H1 (cell line): ENCODE results near the gene CFAP65. TPM values are rescaled to one million over a fixed set of nuclear protein-coding genes. Genes with fewer than 3 reads are reported as not detected.

ENCODE experiments used
- CTCF ChIA-PET: fragments of 300-600 bp; sonication (Branson Sonifier 250); formaldehyde crosslinking; loops from one replicate; lab custom pipeline; 2021; ENCODE audit not compliant: partially characterized antibody; lab: Charles Lee
- POLR2A ChIA-PET: fragments of 300-600 bp; sonication (Branson Sonifier 250); formaldehyde crosslinking; loops from one replicate; lab custom pipeline; 2021; ENCODE audit warnings: inconsistent platforms; ENCODE audit not compliant: partially characterized antibody; lab: Charles Lee
- DNase-seq, 2 experiments: peaks; one replicate each; pipeline versions ENCODE4 v3.0.0 to v3.0.0-alpha.2; 2010 to 2022; ENCODE audit warnings: low spot score in 2 of 2, low read depth in 1 of 2, mixed read lengths in 1 of 2
- FAIRE-seq: peaks from 2 replicates; lab custom pipeline; 2011; peaks lifted over from hg19 to GRCh38; lab: Jason Lieb, UNC
- H2AFZ ChIP-seq: 2 replicates; pipeline ENCODE4 v1.8.1; 2012; ENCODE audit warnings: low read length, inconsistent platforms
- H2AK5ac ChIP-seq: 2 replicates; pipeline ENCODE4 v1.6.1; 2013; ENCODE audit warnings: low read depth, low read length
- H2BK120ac ChIP-seq: replicated peaks from 2 replicates; pipeline ENCODE3; 2013; ENCODE audit warnings: low read depth, low read length, inconsistent platforms
- H2BK12ac ChIP-seq: 2 replicates; pipeline ENCODE4 v1.6.1; 2013; ENCODE audit warnings: low read depth, low read length
- H2BK15ac ChIP-seq: 2 replicates; pipeline ENCODE4 v1.6.1; 2013; ENCODE audit warnings: low read length
- H2BK20ac ChIP-seq: 2 replicates; pipeline ENCODE4 v1.6.1; 2013; ENCODE audit warnings: low read length
- H2BK5ac ChIP-seq: 2 replicates; pipeline ENCODE4 v1.6.1; 2013; ENCODE audit warnings: low read depth, low read length
- H3K14ac ChIP-seq: 2 replicates; pipeline ENCODE4 v1.6.1; 2013; ENCODE audit warnings: inconsistent platforms; ENCODE audit not compliant: insufficient read length
- H3K18ac ChIP-seq: 2 replicates; pipeline ENCODE4 v1.6.1; 2013; ENCODE audit warnings: low read length; ENCODE audit errors: extremely low read depth
- H3K23ac ChIP-seq: 2 replicates; pipeline ENCODE4 v1.6.1; 2013; ENCODE audit warnings: inconsistent platforms; ENCODE audit not compliant: insufficient read length
- H3K23me2 ChIP-seq: 2 replicates; pipeline ENCODE4 v1.6.1; 2013; ENCODE audit warnings: low read depth, low read length
- H3K27ac ChIP-seq: 2 replicates; pipeline ENCODE4 v1.6.1; 2011; ENCODE audit warnings: low read depth, low read length, inconsistent platforms
- H3K27me3 ChIP-seq, 4 experiments: replicated peaks in 1 of 4; 1 replicate in 1 of 4; 2 replicates in 3 of 4; pipeline versions ENCODE4 v1.6.1 to v1.8.1; 2011 to 2013; ENCODE audit warnings: low read length in 3 of 4, mild to moderate bottlenecking in 3 of 4, inconsistent platforms in 2 of 4, mixed read lengths in 2 of 4, moderate library complexity in 1 of 4; ENCODE audit not compliant: control insufficient read depth in 3 of 4, insufficient read depth in 3 of 4; ENCODE audit errors: extremely low read depth in 1 of 4
- H3K36me3 ChIP-seq, 4 experiments: 2 replicates each; pipeline versions ENCODE4 v1.6.1 to v1.8.1; 2011 to 2013; ENCODE audit warnings: mild to moderate bottlenecking in 4 of 4, low read length in 3 of 4, moderate library complexity in 2 of 4, control low read depth in 1 of 4, inconsistent platforms in 1 of 4; ENCODE audit not compliant: insufficient read depth in 4 of 4, control insufficient read depth in 2 of 4
- H3K4ac ChIP-seq: replicated peaks from 2 replicates; pipeline ENCODE3; 2013; ENCODE audit warnings: low read length, low read depth, mixed read lengths, inconsistent platforms; ENCODE audit not compliant: insufficient read length
- H3K4me1 ChIP-seq, 4 experiments: replicated peaks in 1 of 4; 1 replicate in 1 of 4; 2 replicates in 3 of 4; pipeline versions ENCODE4 v1.6.1 to v1.8.1; 2011 to 2013; ENCODE audit warnings: low read length in 3 of 4, inconsistent platforms in 2 of 4, mixed read lengths in 1 of 4; ENCODE audit not compliant: insufficient read depth in 4 of 4, control insufficient read depth in 3 of 4
- H3K4me2 ChIP-seq, 2 experiments: 2 replicates each; pipeline versions ENCODE4 v1.6.1 to v1.8.1; 2011 to 2013; ENCODE audit warnings: low read depth in 2 of 2, low read length in 2 of 2, control low read depth in 1 of 2, inconsistent platforms in 1 of 2, mild to moderate bottlenecking in 1 of 2; ENCODE audit not compliant: insufficient read depth in 1 of 2
- H3K4me3 ChIP-seq, 4 experiments: fragments of 200-600, 300-600 bp in 1 of 4; sonication (generic), shearing (Covaris generic), sonication (Bioruptor Twin) in 1 of 4; 2 replicates each; pipeline versions ENCODE4 v1.5.1 to v1.8.1; 2011 to 2016; ENCODE audit warnings: low read length in 4 of 4, low read depth in 3 of 4, control low read depth in 2 of 4, inconsistent platforms in 2 of 4, mild to moderate bottlenecking in 2 of 4, mixed read lengths in 1 of 4, moderate library complexity in 1 of 4; ENCODE audit not compliant: insufficient read depth in 2 of 4; ENCODE audit errors: extremely low read depth in 1 of 4
- H3K56ac ChIP-seq: replicated peaks from 2 replicates; pipeline ENCODE3; 2013; ENCODE audit warnings: low read depth, mild to moderate bottlenecking, mixed read lengths, low read length, inconsistent platforms; ENCODE audit not compliant: insufficient read length
- H3K79me1 ChIP-seq: 2 replicates; pipeline ENCODE4 v1.6.1; 2013; ENCODE audit warnings: low read depth, low read length, control low read depth
- H3K79me2 ChIP-seq, 2 experiments: 2 replicates each; pipeline versions ENCODE4 v1.6.1 to v1.8.1; 2012 to 2013; ENCODE audit warnings: low read length in 2 of 2, mild to moderate bottlenecking in 2 of 2, inconsistent platforms in 1 of 2; ENCODE audit not compliant: insufficient read depth in 2 of 2, control insufficient read depth in 1 of 2
- H3K9ac ChIP-seq, 4 experiments: replicated peaks in 1 of 4; 1 replicate in 1 of 4; 2 replicates in 3 of 4; pipeline versions ENCODE4 v1.6.1 to v1.8.1; 2011 to 2013; ENCODE audit warnings: low read depth in 3 of 4, low read length in 3 of 4, control low read depth in 2 of 4, mild to moderate bottlenecking in 2 of 4, moderate library complexity in 2 of 4, inconsistent platforms in 1 of 4; ENCODE audit errors: extremely low read depth in 1 of 4
- H3K9me3 ChIP-seq, 2 experiments: 2 replicates each; pipeline versions ENCODE4 v1.6.1 to v1.8.1; 2012 to 2013; ENCODE audit warnings: mild to moderate bottlenecking in 2 of 2, moderate library complexity in 2 of 2, control low read depth in 1 of 2, inconsistent platforms in 1 of 2, low read depth in 1 of 2, low read length in 1 of 2, mixed read lengths in 1 of 2; ENCODE audit not compliant: insufficient read depth in 2 of 2
- H4K20me1 ChIP-seq, 2 experiments: replicated peaks in 1 of 2; 2 replicates each; pipeline versions ENCODE3 to v1.8.1; 2011 to 2013; ENCODE audit warnings: inconsistent platforms in 2 of 2, low read length in 2 of 2, mild to moderate bottlenecking in 1 of 2; ENCODE audit not compliant: insufficient read depth in 2 of 2, control insufficient read depth in 1 of 2
- H4K5ac ChIP-seq: 2 replicates; pipeline ENCODE4 v1.6.1; 2013; ENCODE audit warnings: low read length, low read depth, mixed read lengths, inconsistent platforms; ENCODE audit not compliant: insufficient read length
- H4K8ac ChIP-seq: 2 replicates; pipeline ENCODE4 v1.8.0; 2013; ENCODE audit warnings: mild to moderate bottlenecking, moderate library complexity, low read length, inconsistent platforms; ENCODE audit not compliant: insufficient read depth; ENCODE audit errors: extremely low read depth
- H4K91ac ChIP-seq: replicated peaks from 2 replicates; pipeline ENCODE3; 2013; ENCODE audit warnings: low read length, mixed read lengths, inconsistent platforms; ENCODE audit not compliant: insufficient read length
- ATF2 ChIP-seq: IDR thresholded peaks from 2 replicates; pipeline ENCODE4 v1.6.1; 2012; ENCODE audit warnings: low read length, inconsistent platforms
- CBX5 ChIP-seq: fragments of 300-800, 300-1000 bp; sonication (generic); IDR thresholded peaks from 2 replicates; pipeline ENCODE4 v1.7.1; 2016; ENCODE audit warnings: antibody characterized with exemption, low read length, low read depth
- CTCF ChIP-seq, 3 experiments: IDR thresholded peaks; 1 replicate in 2 of 3; 2 replicates in 1 of 3; pipeline versions ENCODE4 v1.5.1 to v1.6.1; 2011; ENCODE audit warnings: low read length in 3 of 3, mild to moderate bottlenecking in 3 of 3, inconsistent platforms in 2 of 3, low read depth in 1 of 3, moderate library complexity in 1 of 3; ENCODE audit not compliant: insufficient read depth in 1 of 3; ENCODE audit errors: control extremely low read depth in 1 of 3
- HDAC2 ChIP-seq, 2 experiments: fragments of 300-600 bp in 1 of 2; sonication (generic) in 1 of 2; IDR thresholded peaks; 2 replicates each; pipeline ENCODE4 v1.6.1; 2011 to 2012; ENCODE audit warnings: low read depth in 2 of 2, low read length in 2 of 2, mild to moderate bottlenecking in 2 of 2, moderate library complexity in 2 of 2, borderline replicate concordance in 1 of 2, inconsistent platforms in 1 of 2
- KDM1A ChIP-seq: fragments of 200-600, 300-600 bp; sonication (generic); IDR thresholded peaks from 2 replicates; pipeline ENCODE4 v1.7.1; 2016; ENCODE audit warnings: mild to moderate bottlenecking, low read length, borderline replicate concordance
- RBBP5 ChIP-seq: IDR thresholded peaks from 2 replicates; pipeline ENCODE4 v1.7.1; 2012; ENCODE audit warnings: low read depth, mild to moderate bottlenecking, inconsistent platforms, low read length, moderate library complexity, borderline replicate concordance
- SP2 ChIP-seq: IDR thresholded peaks from 2 replicates; pipeline ENCODE4 v1.6.1; 2012; ENCODE audit warnings: mild to moderate bottlenecking, low read length, inconsistent platforms
- SUZ12 ChIP-seq: fragments of 200-600 bp; sonication (generic); IDR thresholded peaks from 2 replicates; pipeline ENCODE4 v1.6.1; 2012; ENCODE audit warnings: mild to moderate bottlenecking, inconsistent platforms, low read length, moderate library complexity, mixed read lengths
- TCF12 ChIP-seq: IDR thresholded peaks from 2 replicates; pipeline ENCODE4 v1.6.1; 2011; ENCODE audit warnings: low read depth, mild to moderate bottlenecking, low read length
- WGBS, 2 experiments: shearing (Covaris generic) in 1 of 2; methylation state at CpG; one replicate each; pipeline versions ENCODE4 v1.1.6 to v1.1.7; 2013 to 2015; ENCODE audit warnings: low lambda C conversion rate in 2 of 2, mixed read lengths in 2 of 2, inconsistent platforms in 1 of 2, low coverage in 1 of 2, missing lambda C conversion rate in 1 of 2; ENCODE audit not compliant: insufficient replicate concordance in 2 of 2, insufficient coverage in 1 of 2, insufficient read length in 1 of 2; ENCODE audit errors: extremely low coverage in 1 of 2, missing lambda C conversion rate in 1 of 2; 5-methylcytosine and 5-hydroxymethylcytosine counted together
- polyA plus RNA-seq, 7 experiments: library from polyadenylated mRNA; depleted of rRNA in 3 of 7; stranded (reverse) in 5 of 7; unstranded in 2 of 7; fragments of >200 nt in 5 of 7; fragments of 200-250 nt in 2 of 7; gene quantifications; 1 replicate in 5 of 7; 2 replicates in 1 of 7; 4 replicates in 1 of 7; pipeline versions ENCODE4 v1.2.1 to v1.2.3, GENCODE V29; 2011 to 2013; ENCODE audit warnings: missing spikeins in 2 of 7, mixed read lengths in 2 of 7
- total RNA-seq: library from RNA; stranded (reverse); fragmentation: NEBNext Ultra II Directional; extraction: Animal tissue kit (Norgen Biotek cat#: 25700); gene quantifications from 2 replicates; pipeline ENCODE4 v1.2.1, GENCODE V29; 2021

The CFAP65 gene
- total and polyA plus RNA-seq, 2 of the 8 experiments (the other 6 are each of a cell fraction or from before 2014, with no cell fraction given): 0.19 to 0.45 TPM

GRCh38 chr2:219035942-219036341, 5.4 kb downstream of the CFAP65 start:
- Histone ChIP-seq H3K4ac (no peak overlapping the region), H2BK12ac (no peak overlapping the region), H3K79me2 (no peaks in the 10 kb centered on the region), H3K23ac (no peak overlapping the region), H4K5ac (no peak overlapping the region), H3K27me3 (peaks cover 0 to 5% (median 0%) of the 10 kb centered on the region in 4 experiments; a peak in 1 of 7 replicates), H3K4me2 (no peak overlapping the region), H3K4me1 (no peaks in the 10 kb centered on the region), H2AFZ (no peak overlapping the region), H3K23me2 (no peaks in the 10 kb centered on the region), H2BK120ac (no peak overlapping the region), H4K8ac (peak overlapping the region; percentile 59; the same call in 1 of the 2 replicates), H4K20me1 (no peaks in the 10 kb centered on the region), H3K36me3 (no peaks in the 10 kb centered on the region), H3K27ac (no peak overlapping the region), H3K9ac (no peak overlapping the region), H2AK5ac (no peak overlapping the region), H3K18ac (no peak overlapping the region), H2BK15ac (no peak overlapping the region), H3K79me1 (no peaks in the 10 kb centered on the region), H3K56ac (no peak overlapping the region), H3K4me3 (no peak overlapping the region), H3K14ac (no peak overlapping the region), H4K91ac (no peak overlapping the region), H2BK20ac (no peak overlapping the region), H2BK5ac (no peak overlapping the region), H3K9me3 (no peaks in the 10 kb centered on the region)
- DNase-seq: no peak
- FAIRE-seq: no peak
- POLR2A ChIA-PET: no interaction called here
- 87% methylated on average over 2 of the region's 2 CpGs; no CpG with 5 or more reads in 1 of the 2 experiments for WGBS, 2 experiments
- CTCF ChIA-PET: interaction anchor here (0.6 to 62.8 kb wide), 5 partner anchors 11 to 707 kb away, joined by 3 to 1777 read pairs (median 4); partner anchors contain the start of genes CFAP65 and IHH
- TF ChIP-seq ATF2: no peak
- TF ChIP-seq SP2: no peak
- TF ChIP-seq HDAC2 (IDR thresholded peaks at IDR 0.05; ENCODE audit: borderline replicate concordance in 1 of 2, low read depth in 2 of 2, low read length in 2 of 2): no peak
- no peak for TF ChIP-seq CTCF (IDR thresholded peaks at IDR 0.05; ENCODE audit: control extremely low read depth in 1 of 3, insufficient read depth in 1 of 3, low read depth in 1 of 3, low read length in 3 of 3)
- no peak for TF ChIP-seq RBBP5
- TF ChIP-seq CBX5: no peak
- no peak for TF ChIP-seq TCF12
- TF ChIP-seq KDM1A: no peak
- no peak for TF ChIP-seq SUZ12
